HepG2 (cell line): ENCODE data around the gene PIK3CB. TPM values are rescaled to one million over a fixed set of nuclear protein-coding genes. Genes with fewer than 3 reads are reported as not detected.

ENCODE experiments used
- ATAC-seq: fragments of 200-7000 bp; cut with Tn5 transposase; 3 replicates; pipeline ENCODE4 v1.9.1; 2020; ENCODE audit warnings: mild to moderate bottlenecking, moderate library complexity
- BruUV-seq: library from RNA; stranded (reverse); fragments of 400-500 nt; replicated peaks from 2 replicates; lab custom pipeline; 2021; lab: Mats Ljungman, UMichigan
- CTCF ChIA-PET: fragments of 300-600 bp; formaldehyde crosslinking; extraction: SDS; loops from one replicate; lab custom pipeline; 2021; ENCODE audit warnings: low total read pairs, inconsistent platforms, low intra/inter-chr PET ratio; lab: Yijun Ruan, JAX
- POLR2A ChIA-PET: fragments of 350-600 bp; sonication (Branson Sonifier 250); formaldehyde crosslinking; loops from one replicate; lab custom pipeline; 2020; ENCODE audit warnings: antibody characterized with exemption, inconsistent platforms; lab: Yijun Ruan, JAX
- DNase-seq: peaks from one replicate; pipeline ENCODE4 v3.0.0-alpha.2; 2015; ENCODE audit warnings: low spot score
- FAIRE-seq: peaks from 3 replicates; lab custom pipeline; 2011; peaks lifted over from hg19 to GRCh38; lab: Jason Lieb, UNC
- H2AFZ ChIP-seq: one replicate; pipeline ENCODE4 v1.6.1; 2011; ENCODE audit warnings: low read length, inconsistent platforms
- H3K27ac ChIP-seq: fragments of 300-600 bp; 3 replicates; pipeline ENCODE4 v1.8.0; 2011; ENCODE audit warnings: mixed run types, mild to moderate bottlenecking, mixed read lengths, low read length, inconsistent platforms; ENCODE audit not compliant: insufficient read depth; ENCODE audit errors: extremely low read length
- H3K27me3 ChIP-seq, 2 experiments: fragments of 200-600 bp in 1 of 2; 2 replicates in 1 of 2; 3 replicates in 1 of 2; pipeline versions ENCODE4 v1.6.0 to v1.8.0; 2011; ENCODE audit warnings: low read length in 2 of 2, mild to moderate bottlenecking in 2 of 2, moderate library complexity in 2 of 2, inconsistent platforms in 1 of 2; ENCODE audit not compliant: insufficient read depth in 2 of 2, control insufficient read depth in 1 of 2
- H3K36me3 ChIP-seq, 2 experiments: fragments of 200-600 bp in 1 of 2; replicated peaks in 1 of 2; 2 replicates in 1 of 2; 3 replicates in 1 of 2; pipeline versions ENCODE4 v1.5.1 to v1.8.0; 2011; ENCODE audit warnings: low read length in 2 of 2, inconsistent platforms in 1 of 2; ENCODE audit not compliant: insufficient read depth in 2 of 2, control insufficient read depth in 1 of 2
- H3K4me1 ChIP-seq: 2 replicates; pipeline ENCODE4 v1.5.1; 2012; ENCODE audit warnings: low read length, inconsistent platforms; ENCODE audit not compliant: insufficient read depth
- H3K4me2 ChIP-seq: 2 replicates; pipeline ENCODE4 v1.6.0; 2011; ENCODE audit warnings: low read depth, low read length, inconsistent platforms
- H3K4me3 ChIP-seq, 3 experiments: fragments of 200-600 bp in 1 of 3; sonication (generic), shearing (Covaris generic) in 1 of 3; replicated peaks in 1 of 3; 2 replicates each; pipeline ENCODE4 v1.5.1; 2011 to 2016; ENCODE audit warnings: low read length in 3 of 3, inconsistent platforms in 2 of 3, low read depth in 2 of 3, mild to moderate bottlenecking in 2 of 3, control low read depth in 1 of 3, mixed read lengths in 1 of 3; ENCODE audit not compliant: insufficient read depth in 1 of 3
- H3K79me2 ChIP-seq: one replicate; pipeline ENCODE4 v1.6.1; 2011; ENCODE audit warnings: low read length, inconsistent platforms; ENCODE audit not compliant: insufficient read depth
- H3K9ac ChIP-seq: 2 replicates; pipeline ENCODE4 v1.6.0; 2011; ENCODE audit warnings: mild to moderate bottlenecking, low read depth, low read length, inconsistent platforms; ENCODE audit not compliant: insufficient read depth
- H3K9me3 ChIP-seq: 2 replicates; pipeline ENCODE4 v1.5.1; 2012; ENCODE audit warnings: mild to moderate bottlenecking, low read length
- H4K20me1 ChIP-seq: 2 replicates; pipeline ENCODE4 v1.6.0; 2011; ENCODE audit warnings: inconsistent platforms, mild to moderate bottlenecking, low read length, moderate library complexity; ENCODE audit not compliant: insufficient read depth
- GATA4 ChIP-seq: sonication (generic); IDR thresholded peaks from 2 replicates; pipeline ENCODE4 v1.6.1; 2016; ENCODE audit warnings: antibody characterized with exemption, low read depth, borderline replicate concordance
- GLI4 ChIP-seq: sonication (generic); formaldehyde crosslinking; IDR thresholded peaks from 2 replicates; pipeline ENCODE4 v1.5.1; 2020; ENCODE audit warnings: missing genetic modification reagents, mild to moderate bottlenecking, moderate library complexity, borderline replicate concordance
- HIC2 ChIP-seq: sonication (generic); formaldehyde crosslinking; IDR thresholded peaks from 2 replicates; pipeline ENCODE4 v1.9.0; 2022; ENCODE audit warnings: low read depth, missing genetic modification reagents
- NFATC3 ChIP-seq: sonication (generic); formaldehyde crosslinking; IDR thresholded peaks from 2 replicates; pipeline ENCODE4 v1.5.1; 2020; ENCODE audit warnings: mild to moderate bottlenecking, missing genetic modification reagents
- RCOR2 ChIP-seq: IDR thresholded peaks from 2 replicates; pipeline ENCODE4 v1.6.1; 2016; ENCODE audit warnings: missing biosample characterization, missing genetic modification reagents
- SP1 ChIP-seq, 2 experiments: fragments of 450-650 bp in 1 of 2; sonication (generic) in 1 of 2; formaldehyde crosslinking in 1 of 2; IDR thresholded peaks; 2 replicates each; pipeline versions ENCODE4 v1.4.0 to v1.6.1; 2016 to 2020; ENCODE audit warnings: missing genetic modification reagents in 1 of 2
- THAP7 ChIP-seq: sonication (generic); formaldehyde crosslinking; IDR thresholded peaks from 2 replicates; pipeline ENCODE4 v1.8.1; 2023; ENCODE audit warnings: mild to moderate bottlenecking, missing genetic modification reagents
- YEATS2 ChIP-seq: sonication (generic); formaldehyde crosslinking; IDR thresholded peaks from 2 replicates; pipeline ENCODE4 v1.4.0; 2020; ENCODE audit warnings: missing genetic modification reagents, borderline replicate concordance
- YEATS4 ChIP-seq: sonication (generic); formaldehyde crosslinking; IDR thresholded peaks from 2 replicates; pipeline ENCODE4 v1.4.0; 2020; ENCODE audit warnings: missing genetic modification reagents, borderline replicate concordance
- ZFP36 ChIP-seq: fragments of 150-350 bp; IDR thresholded peaks from 2 replicates; pipeline ENCODE4 v1.6.1; 2018; ENCODE audit warnings: borderline replicate concordance, low read length, low read depth; ENCODE audit not compliant: partially characterized antibody
- ZFP62 ChIP-seq: sonication (generic); formaldehyde crosslinking; IDR thresholded peaks from 2 replicates; pipeline ENCODE4 v1.4.0; 2020; ENCODE audit warnings: missing genetic modification reagents
- ZMAT3 ChIP-seq: sonication (generic); formaldehyde crosslinking; conservative IDR thresholded peaks from 2 replicates; pipeline ENCODE4 v1.7.0; 2021; ENCODE audit warnings: missing genetic modification reagents
- ZNF10 ChIP-seq: sonication (generic); formaldehyde crosslinking; IDR thresholded peaks from 2 replicates; pipeline ENCODE4 v1.4.0; 2020; ENCODE audit warnings: mild to moderate bottlenecking, low read depth, missing genetic modification reagents, borderline replicate concordance
- ZNF136 ChIP-seq: sonication (generic); formaldehyde crosslinking; IDR thresholded peaks from 2 replicates; pipeline ENCODE4 v1.8.1; 2022; ENCODE audit warnings: low read depth, mild to moderate bottlenecking, moderate library complexity, missing genetic modification reagents
- ZNF326 ChIP-seq: sonication (generic); formaldehyde crosslinking; IDR thresholded peaks from 2 replicates; pipeline ENCODE4 v1.4.0; 2020; ENCODE audit warnings: missing genetic modification reagents, borderline replicate concordance
- ZNF775 ChIP-seq: sonication (generic); formaldehyde crosslinking; IDR thresholded peaks from 2 replicates; pipeline ENCODE4 v1.4.0; 2020; ENCODE audit warnings: missing genetic modification reagents, mild to moderate bottlenecking, moderate library complexity, borderline replicate concordance
- WGBS: methylation state at CpG from one replicate; pipeline ENCODE4 v1.1.6; 2017; ENCODE audit warnings: low lambda C conversion rate; 5-methylcytosine and 5-hydroxymethylcytosine counted together
- in situ Hi-C: cut with HindIII; loops from 2 replicates; pipeline ENCODE4 v1.10.0; 2017; ENCODE audit warnings: low pct_unique_long_range_greater_than_20kb; ENCODE audit not compliant: extremely low pct_ligation_motif_present
- intact Hi-C: fragments of 100-400 bp; cut with micrococcal nuclease; formaldehyde crosslinking; loops from one replicate; pipeline ENCODE4 v1.10.0; 2022; ENCODE audit not compliant: unreplicated experiment
- polyA plus RNA-seq, 8 experiments: library from polyadenylated mRNA; depleted of rRNA in 3 of 8; stranded (reverse) in 7 of 8; unstranded in 1 of 8; fragments of >200 nt; fragmentation: Illumina TruSeq in 4 of 8; extraction: Trizol in 4 of 8; gene quantifications; 2 replicates each; pipeline versions ENCODE4 v1.2.1 to v1.2.3, GENCODE V29; 2011 to 2016; ENCODE audit warnings: low read depth in 4 of 8, missing spikeins in 1 of 8, mixed read lengths in 1 of 8; ENCODE audit not compliant: insufficient read depth in 1 of 8
- total RNA-seq, 5 experiments: library from RNA; depleted of rRNA; stranded (reverse); fragments of >200 nt; fragmentation: Illumina TruSeq; extraction: Trizol; gene quantifications; 2 replicates each; pipeline ENCODE4 v1.2.3, GENCODE V29; 2016; ENCODE audit warnings: low read depth in 1 of 5
- TF ChIP-seq, protein P1 (sequence below): sonication (generic); formaldehyde crosslinking; IDR thresholded peaks from 2 replicates; pipeline ENCODE4 v1.4.0; 2020; ENCODE audit warnings: missing genetic modification reagents, mild to moderate bottlenecking, borderline replicate concordance

PIK3CB gene
- total and polyA plus RNA-seq, 2 of the 13 experiments (the other 11 are each of a cell fraction or from before 2014, with no cell fraction given), result 6.6 to 18.7 TPM

GRCh38 chr3:138691351-138691750 lies 143.4 kb downstream of the PIK3CB start:
- ChIA-PET POLR2A (no interaction called here), CTCF (no interaction called here)
- H3K4me1 ChIP-seq, result peaks cover 34% of the 10 kb centered on the region
- peaks cover 4% of the 10 kb centered on the region; the same call in 1 of the 2 replicates for H4K20me1 ChIP-seq
- no peaks in the 10 kb centered on the region for H3K27me3 ChIP-seq
- no peaks in the 10 kb centered on the region for H3K9me3 ChIP-seq
- no peak overlapping the region for H3K9ac ChIP-seq
- no TSS peak for BruUV-seq
- H3K36me3 ChIP-seq, result peaks cover 1 to 11% of the 10 kb centered on the region in 2 experiments; a peak in 4 of 5 replicates
- FAIRE-seq (no peak), ATAC-seq (no peak), DNase-seq (no peak)
- H3K4me3 ChIP-seq, result no peak overlapping the region
- no peaks in the 10 kb centered on the region for H3K79me2 ChIP-seq
- WGBS, result 100% methylated on average over 1 of the region's 1 CpG
- no peak overlapping the region for H3K27ac ChIP-seq
- TF ChIP-seq GLI4 (CRISPR knock-in tag) (no peak), THAP7 (CRISPR knock-in tag) (no peak), SP1 (IDR thresholded peaks at IDR 0.05) (no peak), SP1 (CRISPR knock-in tag; IDR thresholded peaks at IDR 0.05) (no peak), GATA4 (no peak), ZNF775 (CRISPR knock-in tag) (no peak), ZNF136 (no peak), YEATS4 (CRISPR knock-in tag) (no peak), NFATC3 (CRISPR knock-in tag) (no peak), ZFP62 (CRISPR knock-in tag) (no peak), ZNF10 (no peak), HIC2 (CRISPR knock-in tag) (no peak), ZMAT3 (CRISPR knock-in tag) (no peak), ZFP36 (no peak), ZNF326 (no peak), RCOR2 (CRISPR knock-in tag) (no peak), YEATS2 (CRISPR knock-in tag) (no peak)
- TF ChIP-seq, protein P1, sequence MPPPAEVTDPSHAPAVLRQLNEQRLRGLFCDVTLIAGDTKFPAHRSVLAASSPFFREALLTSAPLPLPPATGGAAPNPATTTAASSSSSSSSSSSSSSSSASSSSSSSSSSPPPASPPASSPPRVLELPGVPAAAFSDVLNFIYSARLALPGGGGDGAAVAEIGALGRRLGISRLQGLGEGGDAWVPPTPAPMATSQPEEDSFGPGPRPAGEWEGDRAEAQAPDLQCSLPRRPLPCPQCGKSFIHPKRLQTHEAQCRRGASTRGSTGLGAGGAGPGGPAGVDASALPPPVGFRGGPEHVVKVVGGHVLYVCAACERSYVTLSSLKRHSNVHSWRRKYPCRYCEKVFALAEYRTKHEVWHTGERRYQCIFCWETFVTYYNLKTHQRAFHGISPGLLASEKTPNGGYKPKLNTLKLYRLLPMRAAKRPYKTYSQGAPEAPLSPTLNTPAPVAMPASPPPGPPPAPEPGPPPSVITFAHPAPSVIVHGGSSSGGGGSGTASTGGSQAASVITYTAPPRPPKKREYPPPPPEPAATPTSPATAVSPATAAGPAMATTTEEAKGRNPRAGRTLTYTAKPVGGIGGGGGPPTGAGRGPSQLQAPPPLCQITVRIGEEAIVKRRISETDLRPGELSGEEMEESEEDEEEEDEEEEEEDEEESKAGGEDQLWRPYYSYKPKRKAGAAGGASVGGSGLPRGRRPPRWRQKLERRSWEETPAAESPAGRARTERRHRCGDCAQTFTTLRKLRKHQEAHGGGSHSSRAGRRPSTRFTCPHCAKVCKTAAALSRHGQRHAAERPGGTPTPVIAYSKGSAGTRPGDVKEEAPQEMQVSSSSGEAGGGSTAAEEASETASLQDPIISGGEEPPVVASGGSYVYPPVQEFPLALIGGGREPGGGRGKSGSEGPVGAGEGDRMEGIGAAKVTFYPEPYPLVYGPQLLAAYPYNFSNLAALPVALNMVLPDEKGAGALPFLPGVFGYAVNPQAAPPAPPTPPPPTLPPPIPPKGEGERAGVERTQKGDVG (CRISPR knock-in tag), result no peak
- no peak overlapping the region for H3K4me2 ChIP-seq
- no peak overlapping the region for H2AFZ ChIP-seq
- in situ Hi-C loops, result loop anchor here (25.0 kb wide), 1 partner anchor 671 kb away; no protein-coding TSS in a partner anchor
- intact Hi-C loops, result no loop called here
